ENCODE results near the gene SLC46A1. TPM values are rescaled to one million over a fixed set of nuclear protein-coding genes. Genes with fewer than 3 reads are reported as not detected.

The SLC46A1 gene
- polyA plus RNA-seq, 3 donors = 1.5 to 6.3 (median 1.7) TPM

DNA sequence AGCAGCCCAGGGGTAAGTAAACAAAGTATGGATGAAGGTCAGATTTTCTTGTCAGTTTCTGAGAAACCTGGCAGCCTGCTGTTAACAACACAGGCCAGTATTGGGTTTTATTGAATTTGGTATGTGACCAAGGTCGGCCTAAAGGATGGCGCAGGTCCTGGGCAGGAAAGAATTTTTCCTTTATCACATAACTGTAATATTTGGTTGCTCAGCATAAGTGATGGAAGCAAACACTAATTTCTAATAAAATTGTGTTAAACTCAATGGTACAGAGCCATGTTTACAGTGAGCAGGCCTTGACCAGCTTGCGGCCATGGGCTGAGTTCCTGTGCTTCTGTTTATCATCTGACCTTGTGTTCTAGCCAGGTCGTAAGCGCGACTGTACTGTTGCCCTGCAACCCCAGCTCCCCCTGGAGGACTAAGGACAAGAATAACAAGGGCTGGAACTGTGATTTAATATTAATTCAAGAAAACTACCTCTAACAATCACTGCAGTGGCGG lies 59.2 kb downstream of the SLC46A1 start:
- Histone ChIP-seq H4K20me1 (ENCODE audit: insufficient read depth, low read length) (no peaks in the 10 kb centered on the region), H3K4me2 (replicated peaks; ENCODE audit: extremely low read depth, low read length, poor library complexity, severe bottlenecking) (no peak overlapping the region), H3K4me1 (ENCODE audit: control insufficient read depth in 1 of 2, insufficient read depth in 2 of 2, low read length in 2 of 2) (no peaks in the 10 kb centered on the region), H3K27ac (ENCODE audit: low read depth in 1 of 2, low read length in 2 of 2) (no peak overlapping the region), H3K36me3 (replicated peaks in 1 of 2; ENCODE audit: control insufficient read depth in 1 of 2, insufficient read depth in 2 of 2, low read length in 2 of 2) (peaks cover 94 to 98% of the 10 kb centered on the region in 2 donors), H3K9me3 (replicated peaks in 1 of 2; ENCODE audit: control insufficient read depth in 1 of 2, insufficient read depth in 1 of 2, low read length in 2 of 2) (no peaks in the 10 kb centered on the region), H3K79me2 (ENCODE audit: insufficient read depth, low read length) (no peaks in the 10 kb centered on the region), H3K27me3 (ENCODE audit: control insufficient read depth in 2 of 2, insufficient read depth in 2 of 2, low read length in 2 of 2) (no peaks in the 10 kb centered on the region), H3K9ac (ENCODE audit: insufficient read depth, low read length, poor library complexity, severe bottlenecking) (no peak overlapping the region), H2AFZ (ENCODE audit: insufficient read depth, low read depth, low read length, poor library complexity, severe bottlenecking) (no peak overlapping the region), H3K4me3 (replicated peaks in 1 of 3; ENCODE audit: low read depth in 2 of 3, low read length in 3 of 3) (no peak overlapping the region)
- H3K9me3 Mint-ChIP-seq = no peaks in the 10 kb centered on the region
- no peaks in the 10 kb centered on the region for H3K27me3 Mint-ChIP-seq (ENCODE audit: low read depth in 3 of 3)
- no peak for TF ChIP-seq CTCF (IDR thresholded peaks at IDR 0.05)
- intact Hi-C loops (cut with micrococcal nuclease) = no loop called here
- WGBS (ENCODE audit: insufficient coverage) = 100% methylated on average over 1 of the region's 7 CpGs
- no peaks in the 10 kb centered on the region for H3K4me1 Mint-ChIP-seq
- peaks cover 85 to 99% of the 10 kb centered on the region in 2 donors for H3K36me3 Mint-ChIP-seq
- peak overlapping the region in 1 of 7 donors; percentile 54 for H3K27ac Mint-ChIP-seq
- H3K4me3 Mint-ChIP-seq = no peak overlapping the region
- DNase-seq = no peak

DNA sequence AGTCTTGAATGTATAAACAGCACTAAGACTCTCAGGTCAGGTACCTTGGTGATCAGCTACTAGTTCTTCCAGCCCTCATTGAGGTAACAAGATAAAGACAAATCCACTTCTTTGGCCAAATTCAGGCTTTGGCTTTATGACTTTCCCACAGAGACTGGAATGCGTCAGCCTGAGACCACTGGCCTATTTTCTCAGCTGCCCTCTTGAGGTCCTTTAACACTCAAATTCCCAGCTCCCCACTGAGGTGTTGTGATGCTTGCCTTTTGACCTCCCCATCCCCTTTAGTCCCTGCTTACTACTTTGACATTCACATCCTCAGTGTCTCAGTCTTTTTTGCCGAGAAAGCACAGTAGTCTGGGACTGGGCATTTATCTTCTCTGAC lies 59.8 kb downstream of the SLC46A1 start:
- intact Hi-C loops (cut with micrococcal nuclease) = no loop called here
- H3K4me3 Mint-ChIP-seq = no peak overlapping the region
- no peaks in the 10 kb centered on the region for H3K27me3 ChIP-seq (ENCODE audit: control insufficient read depth in 2 of 2, insufficient read depth in 2 of 2, low read length in 2 of 2)
- peaks cover 85 to 99% of the 10 kb centered on the region in 2 donors for H3K36me3 Mint-ChIP-seq
- H3K9ac ChIP-seq (ENCODE audit: insufficient read depth, low read length, poor library complexity, severe bottlenecking) = no peak overlapping the region
- no peak for TF ChIP-seq CTCF (IDR thresholded peaks at IDR 0.05)
- no peaks in the 10 kb centered on the region for H4K20me1 ChIP-seq (ENCODE audit: insufficient read depth, low read length)
- no peak overlapping the region for H2AFZ ChIP-seq (ENCODE audit: insufficient read depth, low read depth, low read length, poor library complexity, severe bottlenecking)
- DNase-seq = no peak
- no peaks in the 10 kb centered on the region for H3K79me2 ChIP-seq (ENCODE audit: insufficient read depth, low read length)
- H3K4me2 ChIP-seq (replicated peaks; ENCODE audit: extremely low read depth, low read length, poor library complexity, severe bottlenecking) = no peak overlapping the region
- no peak overlapping the region for H3K27ac ChIP-seq (ENCODE audit: low read depth in 1 of 2, low read length in 2 of 2)
- H3K9me3 ChIP-seq (replicated peaks in 1 of 2; ENCODE audit: control insufficient read depth in 1 of 2, insufficient read depth in 1 of 2, low read length in 2 of 2) = no peaks in the 10 kb centered on the region
- 100% methylated on average over 1 of the region's 2 CpGs for WGBS (ENCODE audit: insufficient coverage)
- H3K36me3 ChIP-seq (replicated peaks in 1 of 2; ENCODE audit: control insufficient read depth in 1 of 2, insufficient read depth in 2 of 2, low read length in 2 of 2) = peaks cover 94 to 98% of the 10 kb centered on the region in 2 donors
- no peak overlapping the region for H3K4me3 ChIP-seq (replicated peaks in 1 of 3; ENCODE audit: low read depth in 2 of 3, low read length in 3 of 3)
- H3K27me3 Mint-ChIP-seq (ENCODE audit: low read depth in 3 of 3) = no peaks in the 10 kb centered on the region
- H3K9me3 Mint-ChIP-seq = no peaks in the 10 kb centered on the region
- no peaks in the 10 kb centered on the region for H3K4me1 Mint-ChIP-seq
- H3K4me1 ChIP-seq (ENCODE audit: control insufficient read depth in 1 of 2, insufficient read depth in 2 of 2, low read length in 2 of 2) = no peaks in the 10 kb centered on the region
- no peak overlapping the region for H3K27ac Mint-ChIP-seq

All from CD14-positive monocyte (primary cell).